Transverse colon (tissue), 4 donors: ENCODE measurements around the gene SERTAD3. TPM values are rescaled to one million over a fixed set of nuclear protein-coding genes. Genes with fewer than 3 reads are reported as not detected.
A peak's percentile ranks its signal among the peaks of the same experiment; 100 is the strongest.

ENCODE experiments used
- DNase-seq: peaks from one replicate; pipeline ENCODE4 v3.0.0-alpha.2; 2019
- H3K27ac ChIP-seq, 4 donors: fragments of 200-600 bp; sonication (generic); 2 replicates each; pipeline ENCODE4 v1.5.1; 2016 to 2018; ENCODE audit warnings: inconsistent platforms in 4 of 4
- H3K27me3 ChIP-seq: fragments of 200-600 bp; sonication (generic); 2 replicates; pipeline ENCODE4 v1.5.1; 2017; ENCODE audit warnings: inconsistent platforms
- H3K36me3 ChIP-seq, 4 donors: fragments of 200-600 bp; sonication (generic); 2 replicates each; pipeline ENCODE4 v1.5.1; 2017 to 2019; ENCODE audit warnings: inconsistent platforms in 4 of 4
- H3K4me1 ChIP-seq, 4 donors: fragments of 200-600 bp; sonication (generic); 2 replicates each; pipeline ENCODE4 v1.5.1; 2017 to 2020; ENCODE audit warnings: inconsistent platforms in 4 of 4
- H3K4me3 ChIP-seq, 4 donors: fragments of 200-600 bp; sonication (generic); 1 replicate in 1 of 4; 2 replicates in 3 of 4; pipeline versions ENCODE4 v1.5.1 to v1.6.1; 2017 to 2019; ENCODE audit warnings: inconsistent platforms in 4 of 4
- H3K9me3 ChIP-seq, 2 donors: fragments of 200-600 bp; sonication (generic); 2 replicates each; pipeline ENCODE4 v1.5.1; 2017 to 2019; ENCODE audit warnings: inconsistent platforms in 2 of 2
- CTCF ChIP-seq, 5 experiments: fragments of 200-600 bp in 3 of 5; fragments of 450-650 bp in 2 of 5; sonication (generic) in 3 of 5; IDR thresholded peaks; 1 replicate in 2 of 5; 2 replicates in 3 of 5; pipeline ENCODE4 v1.5.1; 2016 to 2017; ENCODE audit warnings: antibody characterized with exemption in 5 of 5, inconsistent platforms in 3 of 5, mild to moderate bottlenecking in 2 of 5, moderate library complexity in 1 of 5
- EP300 ChIP-seq: sonication (generic); formaldehyde crosslinking; IDR thresholded peaks from one replicate; pipeline ENCODE4 v1.6.1; 2017; ENCODE audit warnings: antibody characterized with exemption, low read depth
- POLR2A ChIP-seq: fragments of 450-650 bp; IDR thresholded peaks from one replicate; pipeline ENCODE4 v1.6.1; 2016; ENCODE audit warnings: antibody characterized with exemption, mild to moderate bottlenecking, moderate library complexity
- POLR2AphosphoS5 ChIP-seq, 3 donors: sonication (generic); formaldehyde crosslinking; IDR thresholded peaks; one replicate each; pipeline ENCODE4 v1.6.1; 2016; ENCODE audit warnings: antibody characterized with exemption in 3 of 3
- WGBS, 2 donors: methylation state at CpG; one replicate each; pipeline ENCODE4 v1.1.5; 2018; ENCODE audit warnings: low coverage in 1 of 2; 5-methylcytosine and 5-hydroxymethylcytosine counted together
- in situ Hi-C, 4 donors: fragments of 200-750 bp; cut with MboI; loops; one replicate each; pipeline versions ENCODE4 v1.15.0 to v1.15.1; 2017; ENCODE audit warnings: low sequenced_read_pairs in 3 of 4, low pct_ligation_motif_present in 1 of 4, low pct_unique_long_range_greater_than_20kb in 1 of 4
- intact Hi-C: fragments of 100-400 bp; cut with DNase I; formaldehyde crosslinking; loops from one replicate; pipeline ENCODE4 v1.15.1; 2023; ENCODE audit warnings: low total_unique reads
- total RNA-seq, 4 donors: library from RNA; depleted of rRNA; stranded (reverse); fragments of >200 nt; gene quantifications; one replicate each; pipeline ENCODE4 v1.1.0, GENCODE V29; 2016

Gene SERTAD3
- total RNA-seq, 4 donors from 2014 or later = 14.1 to 31.0 (median 22.2) TPM

GRCh38 chr19:40418040-40418439 lies 26.1 kb downstream of the SERTAD3 start:
- intact Hi-C loops = no loop called here
- no peaks in the 10 kb centered on the region for H3K27me3 ChIP-seq
- H3K9me3 ChIP-seq = no peaks in the 10 kb centered on the region
- 86 to 100% methylated on average over 2 to 3 of the region's 3 CpGs for WGBS, 2 donors
- H3K36me3 ChIP-seq = peaks cover 0 to 8% (median 0%) of the 10 kb centered on the region in 4 donors
- TF ChIP-seq EP300 = no peak
- no peak for TF ChIP-seq POLR2AphosphoS5 (IDR thresholded peaks at IDR 0.05)
- TF ChIP-seq CTCF (IDR thresholded peaks at IDR 0.05) = no peak
- no peak for TF ChIP-seq POLR2A
- H3K4me3 ChIP-seq = no peak overlapping the region
- no peak for DNase-seq
- peaks cover 13 to 34% (median 16%) of the 10 kb centered on the region in 4 donors for H3K4me1 ChIP-seq
- in situ Hi-C loops = loop anchor here in 1 of 4 donors (25.0 kb wide), 1 partner anchor 131 kb away; the partner anchor contains the start of gene AKT2
- H3K27ac ChIP-seq = peak overlapping the region in 3 of 4 donors; percentile 67 to 80 (median 75)

- in situ Hi-C loops = loop anchor here in 1 of 4 donors (25.0 kb wide), 1 partner anchor 130 kb away; the partner anchor contains the start of gene AKT2
- no peaks in the 10 kb centered on the region for H3K9me3 ChIP-seq
- peaks cover 12 to 30% (median 13%) of the 10 kb centered on the region in 4 donors for H3K4me1 ChIP-seq
- H3K27ac ChIP-seq = peak overlapping the region; percentile 47 to 80 (median 71)
- H3K4me3 ChIP-seq = no peak overlapping the region
- no peak for TF ChIP-seq POLR2AphosphoS5 (IDR thresholded peaks at IDR 0.05)
- DNase-seq = no peak
- WGBS, 2 donors = 81% methylated on average over 4 of the region's 4 CpGs; no CpG with 5 or more reads in 1 of the 2 donors
- H3K27me3 ChIP-seq = no peaks in the 10 kb centered on the region
- peaks cover 0 to 3% (median 0%) of the 10 kb centered on the region in 4 donors for H3K36me3 ChIP-seq
- intact Hi-C loops = no loop called here
Measured at GRCh38 chr19:40417643-40417981, 26.5 kb downstream of the SERTAD3 start.

GRCh38 chr19:40416918-40417642 lies 27.1 kb downstream of the SERTAD3 start:
- intact Hi-C loops = no loop called here
- peak; percentile 20 for TF ChIP-seq POLR2A
- TF ChIP-seq POLR2AphosphoS5 (IDR thresholded peaks at IDR 0.05) = peak in 2 of 3 donors; percentile 12 to 59
- no peak for TF ChIP-seq CTCF (IDR thresholded peaks at IDR 0.05)
- TF ChIP-seq EP300 = no peak
- in situ Hi-C loops = loop anchor here in 1 of 4 donors (25.0 kb wide), 1 partner anchor 130 kb away; the partner anchor contains the start of gene AKT2
- Histone ChIP-seq H3K27ac (peak overlapping the region; percentile 47 to 80 (median 71)), H3K4me3 (no peak overlapping the region), H3K27me3 (no peaks in the 10 kb centered on the region), H3K36me3 (no peaks in the 10 kb centered on the region), H3K4me1 (peaks cover 8 to 24% (median 9%) of the 10 kb centered on the region in 4 donors), H3K9me3 (no peaks in the 10 kb centered on the region)
- 32 to 44% methylated on average over 3 to 16 of the region's 16 CpGs for WGBS, 2 donors
- DNase-seq = peak; percentile 60

- WGBS, 2 donors = 82 to 93% methylated on average over 2 of the region's 2 CpGs
- Histone ChIP-seq H3K36me3 (no peaks in the 10 kb centered on the region), H3K4me1 (peaks cover 0 to 16% (median 0%) of the 10 kb centered on the region in 4 donors), H3K27me3 (no peaks in the 10 kb centered on the region), H3K4me3 (no peak overlapping the region), H3K27ac (no peak overlapping the region), H3K9me3 (no peaks in the 10 kb centered on the region)
- intact Hi-C loops = no loop called here
- in situ Hi-C loops = loop anchor here in 1 of 4 donors (25.0 kb wide), 1 partner anchor 128 kb away; the partner anchor contains the start of gene AKT2
- DNase-seq = no peak
- no peak for TF ChIP-seq CTCF (IDR thresholded peaks at IDR 0.05)
- no peak for TF ChIP-seq POLR2AphosphoS5 (IDR thresholded peaks at IDR 0.05)
- TF ChIP-seq EP300 = no peak
- TF ChIP-seq POLR2A = no peak
Measured at GRCh38 chr19:40415768-40416167, 28.4 kb downstream of the SERTAD3 start.
